SKM-1 treated with dmso at 0.1 percent for 144 hours (cell line): ENCODE measurements around the gene SIRT3.
A peak's percentile ranks its signal among the peaks of the same experiment; 100 is the strongest.

Source experiments
- DNase-seq: peaks from one replicate; lab custom pipeline; 2025; ENCODE audit not compliant: unreplicated experiment; lab: John Stamatoyannopoulos, UW

The SIRT3 gene

DNA sequence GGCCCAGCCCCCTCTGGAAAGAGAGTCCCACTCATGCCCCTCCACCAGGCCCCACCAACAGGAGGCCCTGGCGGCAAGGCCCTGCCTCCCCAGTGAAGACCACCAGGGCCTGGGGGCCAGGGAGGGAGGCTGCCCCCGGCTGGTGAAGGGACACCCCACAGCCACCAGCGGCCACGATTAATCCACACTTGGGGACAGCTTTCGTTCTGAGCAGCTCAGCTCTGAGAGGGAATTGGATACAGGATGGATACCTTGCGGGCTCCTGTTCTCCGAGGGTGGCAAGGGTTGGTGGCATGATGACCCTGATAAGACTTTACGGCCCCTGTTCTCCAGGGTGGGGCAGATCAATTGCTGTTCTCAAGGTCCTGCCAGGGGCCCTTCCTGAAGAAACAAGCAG, 35.2 kb upstream of the SIRT3 start:
- no peak for DNase-seq

- DNase-seq, result no peak
These were observed 34.5 kb upstream of the SIRT3 start for GRCh38 chr11:270451-271318.

DNA sequence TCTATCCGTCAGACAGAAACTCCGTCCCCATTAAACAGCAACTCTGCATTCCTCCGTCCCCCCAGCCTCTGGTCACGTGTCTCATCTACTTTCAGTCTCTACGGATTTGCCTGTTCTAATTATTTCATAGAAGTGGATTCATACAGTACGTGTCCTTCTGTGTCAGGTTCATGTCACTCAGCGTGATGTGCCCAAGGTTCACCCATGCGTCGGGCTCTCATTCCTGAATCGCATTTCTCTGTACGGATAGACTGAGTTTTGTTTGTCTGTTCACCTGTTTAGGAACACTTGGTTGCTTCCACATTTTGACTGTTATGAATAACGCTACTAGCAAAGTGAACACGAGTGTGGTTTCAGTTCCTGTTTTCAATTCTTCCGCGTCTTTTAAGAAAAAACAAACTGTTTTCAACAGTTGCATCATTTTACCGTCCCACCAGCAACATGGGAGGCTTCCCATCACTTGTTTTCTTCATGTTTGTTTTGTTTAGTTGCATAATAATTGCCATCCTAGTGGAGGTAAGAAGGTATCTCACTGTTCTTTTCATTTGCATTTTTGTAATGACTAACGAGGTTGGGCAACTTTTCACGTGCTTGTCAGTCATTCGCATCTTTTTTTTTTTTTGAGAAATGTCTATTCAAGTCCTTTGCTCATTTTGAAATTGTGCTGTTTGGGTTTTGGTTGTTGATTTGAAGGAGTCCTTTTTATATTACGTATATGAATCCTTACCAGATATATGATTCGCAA, 33.2 kb upstream of the SIRT3 start:
- peak; percentile 87 for DNase-seq

DNA sequence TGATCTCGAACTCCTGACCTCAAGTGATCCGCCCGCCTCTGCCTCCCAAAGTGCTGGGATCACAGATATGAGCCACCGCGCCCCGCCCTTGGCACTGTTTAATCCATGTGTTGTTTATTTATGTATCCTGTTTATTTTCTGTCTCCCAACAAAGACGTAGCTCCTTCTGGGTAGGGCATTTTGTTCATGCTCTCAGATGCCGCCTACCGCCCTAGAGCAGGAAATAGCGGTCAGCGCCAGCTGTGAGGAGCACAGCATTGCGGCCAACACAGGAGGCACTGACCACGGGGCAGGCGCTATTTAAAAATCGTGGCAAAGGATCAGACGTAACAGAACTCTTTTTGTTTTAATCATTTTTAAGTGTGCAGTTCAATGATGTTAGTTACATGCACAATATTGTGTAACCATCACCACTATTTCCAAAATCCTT, 32.6 kb upstream of the SIRT3 start:
- DNase-seq, result peak; percentile 66

DNA sequence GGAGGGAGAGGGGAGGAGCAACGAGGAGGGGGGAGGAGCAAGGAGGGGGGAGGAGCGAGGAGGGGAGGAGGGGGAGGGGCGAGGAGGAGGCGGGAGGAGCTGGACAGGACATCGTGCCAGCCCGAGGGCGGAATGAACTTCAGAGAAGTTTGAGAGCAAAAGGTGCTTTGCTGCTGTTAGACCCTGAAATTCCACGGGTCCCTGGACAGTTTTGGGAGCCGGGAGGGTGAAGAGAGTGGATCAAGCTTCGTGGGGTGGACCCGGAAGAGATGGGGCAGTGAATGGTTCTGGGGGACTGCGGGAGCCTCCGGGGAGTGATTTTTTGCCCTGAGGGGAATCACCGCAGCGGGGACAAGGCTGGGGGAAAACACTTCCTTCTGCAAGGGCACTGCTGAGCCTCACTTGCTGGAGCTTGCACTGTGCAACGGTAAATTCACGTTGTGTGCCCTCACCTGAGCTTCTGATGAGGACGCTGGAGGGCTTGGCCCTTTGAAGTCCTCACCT, 31.4 kb upstream of the SIRT3 start:
- DNase-seq, result peak; percentile 45

- peak; percentile 52 for DNase-seq
These were observed 30.7 kb upstream of the SIRT3 start for GRCh38 chr11:266676-267439.

GRCh38 chr11:261624-262023, 25.5 kb upstream of the SIRT3 start:
- no peak for DNase-seq

- no peak for DNase-seq
These were observed 23.3 kb upstream of the SIRT3 start for GRCh38 chr11:259413-259812.

DNA sequence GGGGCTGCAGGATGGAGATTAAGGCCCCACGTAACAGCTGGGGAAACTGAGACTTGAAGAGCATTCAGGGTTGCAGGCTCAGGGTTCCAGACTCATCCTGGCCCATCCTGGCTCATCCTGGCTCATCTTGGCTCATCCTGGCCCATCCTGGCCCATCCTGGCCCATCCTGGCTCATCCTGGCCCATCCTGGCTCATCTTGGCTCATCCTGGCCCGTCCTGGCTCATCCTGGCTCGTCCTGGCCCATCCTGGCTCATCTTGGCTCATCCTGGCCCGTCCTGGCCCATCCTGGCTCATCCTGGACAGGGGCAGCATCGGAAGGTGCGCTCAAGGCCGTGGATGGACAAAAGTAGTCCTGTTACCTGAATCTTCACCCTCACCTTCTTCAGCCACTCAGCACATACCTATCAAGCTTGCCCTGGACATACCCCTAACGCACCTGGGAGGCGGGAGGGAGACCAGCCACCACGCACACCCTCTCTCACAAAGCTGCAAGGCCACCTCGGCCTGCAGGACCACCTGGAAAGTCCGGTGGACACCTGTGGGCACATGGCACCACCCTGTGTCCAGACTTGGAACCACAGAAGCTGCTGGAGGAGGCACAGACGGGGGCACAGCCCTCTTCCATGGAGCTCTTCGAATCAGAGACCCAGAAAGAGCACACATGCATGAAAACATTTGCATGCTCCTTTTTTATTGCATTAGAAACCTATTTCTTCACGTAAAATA, 21.8 kb upstream of the SIRT3 start:
- DNase-seq, result no peak

DNA sequence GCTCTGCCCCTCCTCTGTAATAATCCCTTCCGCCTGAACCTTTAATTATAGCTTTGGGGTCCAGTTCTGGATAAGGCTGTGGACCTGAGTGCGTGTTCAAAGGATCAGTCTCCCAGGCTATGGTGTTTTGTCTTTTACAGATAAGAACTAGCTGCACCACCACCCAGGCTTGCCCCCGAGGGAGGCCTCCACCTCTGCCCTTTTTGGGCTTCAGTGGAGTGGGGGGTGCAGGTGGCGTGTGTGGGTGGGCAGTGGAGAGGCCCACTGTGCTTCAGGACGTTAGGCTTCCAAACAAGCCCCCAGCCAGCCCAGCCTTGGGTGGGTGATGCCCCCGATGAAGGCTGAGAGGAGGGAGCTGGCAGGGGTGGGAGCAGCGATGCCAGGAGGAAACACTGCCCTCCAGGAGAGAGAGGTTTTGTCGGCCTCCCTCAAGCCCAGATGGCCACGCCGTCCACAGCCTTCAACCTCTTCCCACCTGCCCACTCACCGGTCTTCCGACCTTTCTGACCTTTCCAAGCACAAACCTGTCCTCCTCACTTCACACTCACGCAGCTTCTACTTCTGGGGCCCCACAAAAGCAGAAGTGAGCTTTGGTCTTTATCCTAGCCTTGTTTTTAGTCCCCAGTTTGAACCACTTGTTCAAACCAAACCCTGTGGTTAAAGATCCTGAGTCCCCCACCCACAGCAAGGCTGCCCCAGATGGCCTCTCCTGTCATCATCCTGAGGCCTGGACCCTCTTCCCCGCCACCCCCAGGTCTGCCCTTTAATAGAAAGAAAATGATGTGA, 21.0 kb upstream of the SIRT3 start:
- DNase-seq, result peak; percentile 47

DNA sequence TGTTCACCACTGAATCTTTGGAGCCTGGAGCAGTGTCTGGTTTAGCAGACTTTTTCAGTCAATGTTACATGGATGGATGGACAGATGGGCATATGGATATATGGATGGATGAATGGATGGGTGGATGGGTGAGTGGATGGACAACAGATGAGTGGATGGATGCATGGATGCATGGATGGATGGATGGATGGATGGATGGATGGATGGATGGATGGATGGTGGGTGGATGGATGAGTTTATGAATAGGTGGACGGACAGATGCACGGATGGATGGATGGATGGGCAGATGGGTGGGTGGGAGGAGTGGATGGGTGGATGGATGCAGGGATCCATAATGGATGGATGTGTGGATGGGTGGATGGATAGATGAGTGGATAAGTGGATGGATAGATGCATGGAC, 19.7 kb upstream of the SIRT3 start:
- no peak for DNase-seq

GRCh38 chr11:255176-255575, 19.0 kb upstream of the SIRT3 start:
- DNase-seq, result no peak

- no peak for DNase-seq
These were observed 17.7 kb upstream of the SIRT3 start for GRCh38 chr11:253886-254270.

DNA sequence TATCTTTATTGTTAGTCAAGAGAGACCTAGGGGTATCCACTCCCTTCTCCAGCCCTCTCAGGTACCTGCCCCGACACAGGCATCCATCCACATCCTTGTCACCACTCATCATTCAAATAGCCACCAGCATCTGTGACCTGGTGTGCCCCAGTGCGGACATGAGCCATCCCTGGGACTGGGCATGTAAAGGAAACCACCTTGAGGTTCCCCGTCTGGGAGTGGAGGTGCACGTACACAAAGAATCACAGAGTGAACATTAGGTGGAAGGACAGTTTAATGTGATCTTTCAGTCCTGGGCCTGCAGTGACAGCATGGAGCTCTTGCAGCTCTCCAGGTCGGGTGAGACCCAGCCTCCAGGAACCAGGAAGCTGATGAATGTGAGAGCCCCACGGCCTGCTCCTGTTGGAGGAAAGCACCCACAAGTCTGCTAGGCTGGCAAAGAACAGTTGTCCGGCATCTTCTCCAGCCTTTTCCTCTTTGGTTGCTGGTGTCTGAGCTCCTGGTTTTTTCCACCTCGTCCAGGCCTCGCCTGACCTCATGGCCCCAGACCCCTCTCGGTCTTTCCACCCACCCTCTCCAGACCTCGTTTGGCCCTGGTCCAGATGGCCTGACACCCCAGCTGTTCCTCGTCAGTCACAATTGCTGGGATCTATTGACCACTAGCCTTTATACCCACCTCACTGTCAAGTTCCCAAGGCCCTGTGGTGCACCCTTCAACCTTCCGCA, 17.2 kb upstream of the SIRT3 start:
- DNase-seq, result no peak

- DNase-seq, result no peak
These were observed 16.5 kb upstream of the SIRT3 start for GRCh38 chr11:252666-253065.

DNA sequence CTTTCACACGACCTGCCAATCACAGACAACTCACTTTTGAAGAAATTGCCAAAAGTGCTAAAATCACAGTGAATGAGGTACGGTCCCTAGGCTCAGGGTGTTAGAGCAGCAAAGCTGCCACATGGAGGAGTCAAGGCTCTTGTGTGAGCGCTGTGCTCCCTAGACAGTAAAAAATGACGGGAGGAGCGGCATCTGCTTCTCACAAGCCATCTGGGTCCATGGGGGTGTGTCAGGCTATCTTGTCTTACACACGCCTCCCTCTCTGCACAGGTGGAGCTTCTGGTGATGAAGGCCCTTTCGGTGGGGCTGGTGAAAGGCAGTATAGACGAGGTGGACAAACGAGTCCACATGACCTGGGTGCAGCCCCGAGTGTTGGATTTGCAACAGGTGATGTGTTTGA, 15.4 kb upstream of the SIRT3 start:
- no peak for DNase-seq

DNA sequence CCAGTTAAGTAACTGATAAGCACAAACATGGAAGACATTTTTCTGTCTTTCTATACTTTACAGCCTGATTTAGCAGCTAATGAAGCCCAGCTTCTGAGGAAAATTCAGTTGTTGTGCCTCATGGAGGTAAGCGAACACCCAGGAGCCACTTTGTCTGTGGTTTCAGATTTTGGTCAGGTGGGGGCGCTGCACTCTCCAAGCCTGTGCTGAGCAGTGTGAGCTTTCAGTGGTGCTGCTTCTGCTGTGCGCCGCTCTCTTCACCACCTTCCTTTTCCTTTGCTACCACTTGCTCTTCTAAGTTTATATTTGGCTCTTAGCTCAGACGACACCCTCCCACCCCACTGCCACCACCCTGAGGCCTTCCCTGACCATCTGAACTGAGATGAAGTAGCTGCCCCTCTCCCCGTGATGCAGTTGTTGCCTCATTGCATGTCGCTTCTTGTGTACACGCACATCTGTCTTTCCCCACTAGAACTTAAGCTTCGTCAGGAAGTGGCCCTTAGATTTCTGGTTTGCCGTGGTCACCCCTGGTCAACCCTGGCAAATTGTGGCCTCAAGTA, 14.7 kb upstream of the SIRT3 start:
- DNase-seq, result peak; percentile 33

DNA sequence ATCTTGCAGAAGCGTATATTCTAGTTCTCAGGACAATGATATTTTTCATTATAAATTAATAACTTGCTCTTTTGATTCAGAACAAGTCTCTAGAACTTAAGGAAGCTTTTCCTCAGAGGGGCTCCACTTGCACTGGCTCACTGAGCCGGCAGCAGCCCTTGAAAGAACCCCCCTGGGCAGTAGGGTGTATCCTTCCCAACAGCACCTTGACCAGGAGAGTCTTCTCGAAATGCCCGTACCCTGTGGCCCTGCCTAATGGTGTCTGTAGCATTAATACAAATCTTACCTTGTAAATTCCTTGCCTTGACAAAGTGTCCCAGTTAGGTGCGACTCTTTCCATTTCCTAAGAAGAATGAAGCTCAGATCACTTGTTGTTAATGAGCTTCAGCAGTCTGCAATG, 14.1 kb upstream of the SIRT3 start:
- no peak for DNase-seq

DNA sequence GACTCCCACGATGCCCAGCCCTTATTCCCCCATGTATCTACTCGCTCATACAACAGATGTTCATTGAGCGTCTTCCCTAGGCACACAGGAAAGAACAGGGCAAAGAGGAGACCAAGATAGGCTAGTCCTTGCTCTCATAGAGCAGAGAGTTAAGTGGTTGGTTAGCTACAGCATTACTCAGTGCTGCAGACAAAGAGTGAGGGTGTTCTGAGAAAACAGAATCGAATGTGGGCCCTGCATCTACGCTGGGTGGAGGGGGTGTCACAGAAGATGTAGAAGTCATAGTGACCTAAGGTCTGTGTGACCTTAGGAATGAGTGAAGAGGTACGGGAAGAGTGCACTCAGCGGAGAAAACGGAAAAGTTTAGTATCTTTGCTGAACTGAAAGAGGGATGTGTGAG, 12.9 kb upstream of the SIRT3 start:
- no peak for DNase-seq
